CD4-positive, alpha-beta T cell treated with Interferon alpha-2 for 1 hour (primary cell): Measurements from ENCODE around the gene FHAD1.
A peak's percentile ranks its signal among the peaks of the same experiment; 100 is the strongest.
"Not testable (repeated sequence)": the region's sequence is repeated elsewhere in the genome, so short reads cannot be mapped to it uniquely, and the experiment has no call there.

Experiments used
- DNase-seq, 2 donors: peaks; one replicate each; pipeline ENCODE4 v3.0.0-alpha.2; 2020 to 2022

The FHAD1 gene

GRCh38 chr1:15380601-15381508 is 133.8 kb downstream of the FHAD1 start:
- DNase-seq: no peak

GRCh38 chr1:15381805-15382204 is 134.8 kb downstream of the FHAD1 start:
- DNase-seq: no peak

- no peak for DNase-seq
Measured at GRCh38 chr1:15382601-15383518, 135.8 kb downstream of the FHAD1 start.

GRCh38 chr1:15383810-15384209 is 136.8 kb downstream of the FHAD1 start:
- no peak for DNase-seq

GRCh38 chr1:15384301-15384901 is 137.4 kb downstream of the FHAD1 start:
- no peak for DNase-seq

- DNase-seq: no peak
Measured at GRCh38 chr1:15385420-15385819, 138.4 kb downstream of the FHAD1 start.

- DNase-seq: peak in 1 of 2 donors; percentile 14
Measured at GRCh38 chr1:15386164-15386749, 139.2 kb downstream of the FHAD1 start.

- DNase-seq: no peak
Measured at GRCh38 chr1:15388201-15388880, 141.3 kb downstream of the FHAD1 start.

GRCh38 chr1:15389828-15390227 is 142.8 kb downstream of the FHAD1 start:
- DNase-seq: not testable (repeated sequence)

- DNase-seq: no peak
Measured at GRCh38 chr1:15390667-15391066, 143.6 kb downstream of the FHAD1 start.

GRCh38 chr1:15391366-15391765 is 144.3 kb downstream of the FHAD1 start:
- DNase-seq: no peak

- DNase-seq: no peak
Measured at GRCh38 chr1:15393475-15394257, 146.6 kb downstream of the FHAD1 start.

GRCh38 chr1:15394258-15394690 is 147.3 kb downstream of the FHAD1 start:
- no peak for DNase-seq

- no peak for DNase-seq
Measured at GRCh38 chr1:15397236-15397635, 150.2 kb downstream of the FHAD1 start.

- no peak for DNase-seq
Measured at GRCh38 chr1:15399710-15400109, 152.7 kb downstream of the FHAD1 start.

GRCh38 chr1:15400627-15401026 is 153.6 kb downstream of the FHAD1 start:
- no peak for DNase-seq

GRCh38 chr1:15401391-15402055 is 154.5 kb downstream of the FHAD1 start:
- no peak for DNase-seq

- DNase-seq: no peak
Measured at GRCh38 chr1:15402809-15403450, 155.9 kb downstream of the FHAD1 start.

- DNase-seq: no peak
Measured at GRCh38 chr1:15403962-15404580, 157.0 kb downstream of the FHAD1 start.
